WTC11 (cell line): Measurements from ENCODE around the gene BBOX1.

Experiments used
- CREM ChIP-seq: sonication (generic); formaldehyde crosslinking; IDR thresholded peaks from 2 replicates; pipeline ENCODE4 v1.8.1; 2022; ENCODE audit warnings: mild to moderate bottlenecking, missing genetic modification reagents, moderate library complexity
- CTCF ChIP-seq: fragments of 200-600 bp; IDR thresholded peaks from 2 replicates; pipeline ENCODE4 v1.8.0; 2022; ENCODE audit warnings: antibody characterized with exemption
- ESRRA ChIP-seq: sonication (generic); formaldehyde crosslinking; IDR thresholded peaks from 2 replicates; pipeline ENCODE4 v1.8.1; 2022; ENCODE audit warnings: mild to moderate bottlenecking, missing genetic modification reagents, borderline replicate concordance
- FOXP1 ChIP-seq: sonication (generic); formaldehyde crosslinking; IDR thresholded peaks from 2 replicates; pipeline ENCODE4 v1.8.0; 2022; ENCODE audit warnings: missing genetic modification reagents, mild to moderate bottlenecking, moderate library complexity, borderline replicate concordance
- HMGXB4 ChIP-seq: sonication (generic); formaldehyde crosslinking; IDR thresholded peaks from 2 replicates; pipeline ENCODE4 v1.8.1; 2023; ENCODE audit warnings: mild to moderate bottlenecking, moderate library complexity, missing genetic modification reagents
- PRRX2 ChIP-seq: fragments of 250-450 bp; sonication (Bioruptor Pico); IDR thresholded peaks from 2 replicates; pipeline ENCODE4 v1.8.0; 2021; ENCODE audit warnings: mild to moderate bottlenecking
- TEAD4 ChIP-seq: sonication (generic); formaldehyde crosslinking; IDR thresholded peaks from 2 replicates; pipeline ENCODE4 v1.8.0; 2022; ENCODE audit warnings: mild to moderate bottlenecking, missing genetic modification reagents
- USF1 ChIP-seq: sonication (generic); formaldehyde crosslinking; IDR thresholded peaks from 2 replicates; pipeline ENCODE4 v1.8.0; 2022; ENCODE audit warnings: mild to moderate bottlenecking, missing genetic modification reagents
- ZBTB21 ChIP-seq: sonication (generic); formaldehyde crosslinking; IDR thresholded peaks from 2 replicates; pipeline ENCODE4 v1.8.1; 2023; ENCODE audit warnings: mild to moderate bottlenecking, missing genetic modification reagents, borderline replicate concordance
- ZNF317 ChIP-seq: sonication (generic); formaldehyde crosslinking; IDR thresholded peaks from 2 replicates; pipeline ENCODE4 v1.8.1; 2023; ENCODE audit warnings: low read depth, mild to moderate bottlenecking, moderate library complexity, missing genetic modification reagents, borderline replicate concordance
- TF ChIP-seq, protein P1 (sequence below): sonication (generic); formaldehyde crosslinking; IDR thresholded peaks from 2 replicates; pipeline ENCODE4 v1.8.0; 2023; ENCODE audit warnings: mild to moderate bottlenecking, missing genetic modification reagents
- TF ChIP-seq, protein P2 (sequence below): fragments of 250-450 bp; sonication (Bioruptor Pico); IDR thresholded peaks from 2 replicates; pipeline ENCODE4 v1.8.0; 2021; ENCODE audit warnings: mild to moderate bottlenecking
- TF ChIP-seq, protein P3 (sequence below): fragments of 250-450 bp; sonication (Bioruptor Pico); IDR thresholded peaks from 2 replicates; pipeline ENCODE4 v1.9.0; 2021; ENCODE audit warnings: mild to moderate bottlenecking, borderline replicate concordance

GRCh38 chr11:27087432-27087831 is 46.8 kb downstream of the BBOX1 start:
- no peak for TF ChIP-seq CTCF
- TF ChIP-seq, protein P1, sequence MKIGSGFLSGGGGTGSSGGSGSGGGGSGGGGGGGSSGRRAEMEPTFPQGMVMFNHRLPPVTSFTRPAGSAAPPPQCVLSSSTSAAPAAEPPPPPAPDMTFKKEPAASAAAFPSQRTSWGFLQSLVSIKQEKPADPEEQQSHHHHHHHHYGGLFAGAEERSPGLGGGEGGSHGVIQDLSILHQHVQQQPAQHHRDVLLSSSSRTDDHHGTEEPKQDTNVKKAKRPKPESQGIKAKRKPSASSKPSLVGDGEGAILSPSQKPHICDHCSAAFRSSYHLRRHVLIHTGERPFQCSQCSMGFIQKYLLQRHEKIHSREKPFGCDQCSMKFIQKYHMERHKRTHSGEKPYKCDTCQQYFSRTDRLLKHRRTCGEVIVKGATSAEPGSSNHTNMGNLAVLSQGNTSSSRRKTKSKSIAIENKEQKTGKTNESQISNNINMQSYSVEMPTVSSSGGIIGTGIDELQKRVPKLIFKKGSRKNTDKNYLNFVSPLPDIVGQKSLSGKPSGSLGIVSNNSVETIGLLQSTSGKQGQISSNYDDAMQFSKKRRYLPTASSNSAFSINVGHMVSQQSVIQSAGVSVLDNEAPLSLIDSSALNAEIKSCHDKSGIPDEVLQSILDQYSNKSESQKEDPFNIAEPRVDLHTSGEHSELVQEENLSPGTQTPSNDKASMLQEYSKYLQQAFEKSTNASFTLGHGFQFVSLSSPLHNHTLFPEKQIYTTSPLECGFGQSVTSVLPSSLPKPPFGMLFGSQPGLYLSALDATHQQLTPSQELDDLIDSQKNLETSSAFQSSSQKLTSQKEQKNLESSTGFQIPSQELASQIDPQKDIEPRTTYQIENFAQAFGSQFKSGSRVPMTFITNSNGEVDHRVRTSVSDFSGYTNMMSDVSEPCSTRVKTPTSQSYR (CRISPR knock-in tag), result no peak
- no peak for TF ChIP-seq CREM (CRISPR knock-in tag)
- no peak for TF ChIP-seq PRRX2
- TF ChIP-seq ESRRA (CRISPR knock-in tag), result no peak
- TF ChIP-seq ZBTB21 (CRISPR knock-in tag), result no peak
- no peak for TF ChIP-seq USF1 (CRISPR knock-in tag)
- no peak for TF ChIP-seq FOXP1 (CRISPR knock-in tag)
- TF ChIP-seq, protein P2, sequence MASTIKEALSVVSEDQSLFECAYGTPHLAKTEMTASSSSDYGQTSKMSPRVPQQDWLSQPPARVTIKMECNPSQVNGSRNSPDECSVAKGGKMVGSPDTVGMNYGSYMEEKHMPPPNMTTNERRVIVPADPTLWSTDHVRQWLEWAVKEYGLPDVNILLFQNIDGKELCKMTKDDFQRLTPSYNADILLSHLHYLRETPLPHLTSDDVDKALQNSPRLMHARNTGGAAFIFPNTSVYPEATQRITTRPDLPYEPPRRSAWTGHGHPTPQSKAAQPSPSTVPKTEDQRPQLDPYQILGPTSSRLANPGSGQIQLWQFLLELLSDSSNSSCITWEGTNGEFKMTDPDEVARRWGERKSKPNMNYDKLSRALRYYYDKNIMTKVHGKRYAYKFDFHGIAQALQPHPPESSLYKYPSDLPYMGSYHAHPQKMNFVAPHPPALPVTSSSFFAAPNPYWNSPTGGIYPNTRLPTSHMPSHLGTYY (CRISPR knock-in tag), result no peak
- no peak for TF ChIP-seq ZNF317
- no peak for TF ChIP-seq TEAD4
- TF ChIP-seq, protein P3, sequence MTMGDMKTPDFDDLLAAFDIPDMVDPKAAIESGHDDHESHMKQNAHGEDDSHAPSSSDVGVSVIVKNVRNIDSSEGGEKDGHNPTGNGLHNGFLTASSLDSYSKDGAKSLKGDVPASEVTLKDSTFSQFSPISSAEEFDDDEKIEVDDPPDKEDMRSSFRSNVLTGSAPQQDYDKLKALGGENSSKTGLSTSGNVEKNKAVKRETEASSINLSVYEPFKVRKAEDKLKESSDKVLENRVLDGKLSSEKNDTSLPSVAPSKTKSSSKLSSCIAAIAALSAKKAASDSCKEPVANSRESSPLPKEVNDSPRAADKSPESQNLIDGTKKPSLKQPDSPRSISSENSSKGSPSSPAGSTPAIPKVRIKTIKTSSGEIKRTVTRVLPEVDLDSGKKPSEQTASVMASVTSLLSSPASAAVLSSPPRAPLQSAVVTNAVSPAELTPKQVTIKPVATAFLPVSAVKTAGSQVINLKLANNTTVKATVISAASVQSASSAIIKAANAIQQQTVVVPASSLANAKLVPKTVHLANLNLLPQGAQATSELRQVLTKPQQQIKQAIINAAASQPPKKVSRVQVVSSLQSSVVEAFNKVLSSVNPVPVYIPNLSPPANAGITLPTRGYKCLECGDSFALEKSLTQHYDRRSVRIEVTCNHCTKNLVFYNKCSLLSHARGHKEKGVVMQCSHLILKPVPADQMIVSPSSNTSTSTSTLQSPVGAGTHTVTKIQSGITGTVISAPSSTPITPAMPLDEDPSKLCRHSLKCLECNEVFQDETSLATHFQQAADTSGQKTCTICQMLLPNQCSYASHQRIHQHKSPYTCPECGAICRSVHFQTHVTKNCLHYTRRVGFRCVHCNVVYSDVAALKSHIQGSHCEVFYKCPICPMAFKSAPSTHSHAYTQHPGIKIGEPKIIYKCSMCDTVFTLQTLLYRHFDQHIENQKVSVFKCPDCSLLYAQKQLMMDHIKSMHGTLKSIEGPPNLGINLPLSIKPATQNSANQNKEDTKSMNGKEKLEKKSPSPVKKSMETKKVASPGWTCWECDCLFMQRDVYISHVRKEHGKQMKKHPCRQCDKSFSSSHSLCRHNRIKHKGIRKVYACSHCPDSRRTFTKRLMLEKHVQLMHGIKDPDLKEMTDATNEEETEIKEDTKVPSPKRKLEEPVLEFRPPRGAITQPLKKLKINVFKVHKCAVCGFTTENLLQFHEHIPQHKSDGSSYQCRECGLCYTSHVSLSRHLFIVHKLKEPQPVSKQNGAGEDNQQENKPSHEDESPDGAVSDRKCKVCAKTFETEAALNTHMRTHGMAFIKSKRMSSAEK, result no peak
- TF ChIP-seq HMGXB4 (CRISPR knock-in tag), result no peak
